Loucy (cell line): Measurements from ENCODE around the gene SLC43A1.

Experiments used
- H2AFZ ChIP-seq: fragments of 200-600 bp; sonication (generic); 2 replicates; pipeline ENCODE4 v1.6.0; 2016; ENCODE audit warnings: antibody characterized with exemption, mild to moderate bottlenecking, low read length, moderate library complexity
- H3F3A ChIP-seq: fragments of 200-600 bp; 2 replicates; pipeline ENCODE4 v1.6.0; 2016; ENCODE audit warnings: antibody characterized with exemption, low read depth, mild to moderate bottlenecking
- H3K27me3 ChIP-seq: fragments of 200-600 bp; sonication (generic); 2 replicates; pipeline ENCODE4 v1.6.1; 2014; ENCODE audit warnings: low read length, mild to moderate bottlenecking; ENCODE audit not compliant: insufficient read depth, poor library complexity, severe bottlenecking
- H3K36me3 ChIP-seq: fragments of 200-600 bp; sonication (generic); 2 replicates; pipeline ENCODE4 v1.6.1; 2016; ENCODE audit warnings: low read length; ENCODE audit not compliant: insufficient read depth
- H3K4me1 ChIP-seq: fragments of 200-600 bp; sonication (generic); 2 replicates; pipeline ENCODE4 v1.5.1; 2014; ENCODE audit warnings: low read length, mild to moderate bottlenecking; ENCODE audit not compliant: insufficient read depth, poor library complexity, severe bottlenecking
- H3K4me2 ChIP-seq: fragments of 200-600 bp; sonication (generic); 2 replicates; pipeline ENCODE4 v1.6.0; 2014; ENCODE audit warnings: antibody characterized with exemption, low read length, low read depth, mild to moderate bottlenecking; ENCODE audit not compliant: poor library complexity, severe bottlenecking
- H3K4me3 ChIP-seq: fragments of 200-600 bp; sonication (generic); 2 replicates; pipeline ENCODE4 v1.5.1; 2014; ENCODE audit warnings: low read length, mild to moderate bottlenecking, mixed read lengths; ENCODE audit not compliant: poor library complexity, severe bottlenecking
- H3K79me2 ChIP-seq: fragments of 200-600 bp; sonication (generic); 2 replicates; pipeline ENCODE4 v1.6.1; 2014; ENCODE audit warnings: low read length; ENCODE audit not compliant: insufficient read depth
- H3K9ac ChIP-seq: fragments of 200-600 bp; sonication (generic); 2 replicates; pipeline ENCODE4 v1.6.0; 2014; ENCODE audit warnings: mild to moderate bottlenecking, low read depth, low read length, moderate library complexity; ENCODE audit not compliant: poor library complexity, severe bottlenecking
- H3K9me2 ChIP-seq: fragments of 200-600 bp; sonication (generic); replicated peaks from 2 replicates; pipeline ENCODE4 v1.6.1; 2016; ENCODE audit warnings: low read depth, low read length, mixed read lengths
- H3K9me3 ChIP-seq: fragments of 200-600 bp; sonication (generic); 2 replicates; pipeline ENCODE4 v1.6.1; 2014; ENCODE audit warnings: mild to moderate bottlenecking, antibody characterized with exemption, low read length, low read depth; ENCODE audit not compliant: insufficient read depth
- H4K20me1 ChIP-seq: fragments of 200-600 bp; sonication (generic); 2 replicates; pipeline ENCODE4 v1.6.0; 2014; ENCODE audit warnings: antibody characterized with exemption, low read length, mild to moderate bottlenecking; ENCODE audit not compliant: insufficient read depth, poor library complexity, severe bottlenecking
- EZH2phosphoT487 ChIP-seq: fragments of 200-600 bp; IDR thresholded peaks from 2 replicates; pipeline ENCODE4 v1.6.1; 2018; ENCODE audit warnings: antibody characterized with exemption, mild to moderate bottlenecking, moderate library complexity, borderline replicate concordance
- TF ChIP-seq, protein P1 (sequence below): fragments of 200-600 bp; sonication (generic); conservative IDR thresholded peaks from 2 replicates; pipeline ENCODE4 v1.5.1; 2014; ENCODE audit warnings: mild to moderate bottlenecking, antibody characterized with exemption, low read length

The SLC43A1 gene

GRCh38 chr11:57530596-57531507 lies 15.3 kb upstream of the SLC43A1 start, which contains the start of gene TIMM10:
TSS of gene TIMM10 (minus strand) at chr11:57530754. CDS start at chr11:57530189, 565 bp downstream.
- H3K4me1 ChIP-seq: peaks cover 34% of the 10 kb centered on the region
- peaks cover 9% of the 10 kb centered on the region; the same call in 1 of the 2 replicates for H3F3A ChIP-seq
- no peaks in the 10 kb centered on the region for H3K9me2 ChIP-seq
- H3K4me3 ChIP-seq: peak within 1 kb of the TSS; percentile 100
- H3K4me2 ChIP-seq: peak within 1 kb of the TSS; percentile 98
- TF ChIP-seq, protein P1, sequence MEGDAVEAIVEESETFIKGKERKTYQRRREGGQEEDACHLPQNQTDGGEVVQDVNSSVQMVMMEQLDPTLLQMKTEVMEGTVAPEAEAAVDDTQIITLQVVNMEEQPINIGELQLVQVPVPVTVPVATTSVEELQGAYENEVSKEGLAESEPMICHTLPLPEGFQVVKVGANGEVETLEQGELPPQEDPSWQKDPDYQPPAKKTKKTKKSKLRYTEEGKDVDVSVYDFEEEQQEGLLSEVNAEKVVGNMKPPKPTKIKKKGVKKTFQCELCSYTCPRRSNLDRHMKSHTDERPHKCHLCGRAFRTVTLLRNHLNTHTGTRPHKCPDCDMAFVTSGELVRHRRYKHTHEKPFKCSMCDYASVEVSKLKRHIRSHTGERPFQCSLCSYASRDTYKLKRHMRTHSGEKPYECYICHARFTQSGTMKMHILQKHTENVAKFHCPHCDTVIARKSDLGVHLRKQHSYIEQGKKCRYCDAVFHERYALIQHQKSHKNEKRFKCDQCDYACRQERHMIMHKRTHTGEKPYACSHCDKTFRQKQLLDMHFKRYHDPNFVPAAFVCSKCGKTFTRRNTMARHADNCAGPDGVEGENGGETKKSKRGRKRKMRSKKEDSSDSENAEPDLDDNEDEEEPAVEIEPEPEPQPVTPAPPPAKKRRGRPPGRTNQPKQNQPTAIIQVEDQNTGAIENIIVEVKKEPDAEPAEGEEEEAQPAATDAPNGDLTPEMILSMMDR: no peak
- TF ChIP-seq EZH2phosphoT487: no peak
- peaks cover 6% of the 10 kb centered on the region for H4K20me1 ChIP-seq
- H2AFZ ChIP-seq: peak within 1 kb of the TSS; percentile 84
- H3K27me3 ChIP-seq: no peaks in the 10 kb centered on the region
- H3K9me3 ChIP-seq: no peaks in the 10 kb centered on the region
- H3K79me2 ChIP-seq: peaks cover 25% of the 10 kb centered on the region
- H3K9ac ChIP-seq: peak within 1 kb of the TSS; percentile 98
- H3K36me3 ChIP-seq: no peaks in the 10 kb centered on the region

- peaks cover 9% of the 10 kb centered on the region; the same call in 1 of the 2 replicates for H3F3A ChIP-seq
- TF ChIP-seq, protein P1: no peak
- no peak for TF ChIP-seq EZH2phosphoT487
- H4K20me1 ChIP-seq: peaks cover 6% of the 10 kb centered on the region
- peak overlapping the region; percentile 98 for H3K9ac ChIP-seq
- H3K36me3 ChIP-seq: no peaks in the 10 kb centered on the region
- no peaks in the 10 kb centered on the region for H3K27me3 ChIP-seq
- H3K4me2 ChIP-seq: peak overlapping the region; percentile 98
- H3K4me1 ChIP-seq: peaks cover 34% of the 10 kb centered on the region
- no peaks in the 10 kb centered on the region for H3K9me3 ChIP-seq
- peak overlapping the region; percentile 66; the same call in 1 of the 2 replicates for H2AFZ ChIP-seq
- no peaks in the 10 kb centered on the region for H3K9me2 ChIP-seq
- peaks cover 25% of the 10 kb centered on the region for H3K79me2 ChIP-seq
- H3K4me3 ChIP-seq: peak overlapping the region; percentile 100
Observed at GRCh38 chr11:57530215-57530595, 14.7 kb upstream of the SLC43A1 start.

DNA sequence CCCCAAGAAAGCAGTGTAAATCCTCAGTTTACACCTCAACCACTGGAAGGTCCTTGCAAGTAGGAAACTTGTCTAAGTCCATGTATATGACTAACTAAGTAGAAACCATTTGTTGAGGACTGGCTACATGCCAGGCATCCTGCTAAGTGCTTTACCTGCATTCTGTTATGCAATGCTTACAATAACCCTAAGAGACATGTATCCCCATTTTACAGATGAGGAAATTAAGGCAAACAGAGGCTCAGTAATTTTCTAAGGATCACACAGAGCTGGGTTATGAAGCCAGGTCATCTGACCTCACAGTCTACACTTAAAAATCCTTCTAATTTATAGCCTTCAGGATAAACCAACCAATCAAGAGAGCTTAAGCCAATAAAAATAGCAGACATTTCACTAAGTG lies 13.5 kb upstream of the SLC43A1 start:
- peak overlapping the region; percentile 98 for H3K9ac ChIP-seq
- peaks cover 9% of the 10 kb centered on the region; the same call in 1 of the 2 replicates for H3F3A ChIP-seq
- no peaks in the 10 kb centered on the region for H3K36me3 ChIP-seq
- H3K9me3 ChIP-seq: no peaks in the 10 kb centered on the region
- TF ChIP-seq, protein P1: no peak
- TF ChIP-seq EZH2phosphoT487: no peak
- peaks cover 25% of the 10 kb centered on the region for H3K79me2 ChIP-seq
- H2AFZ ChIP-seq: no peak overlapping the region
- peak overlapping the region; percentile 100 for H3K4me3 ChIP-seq
- H3K27me3 ChIP-seq: no peaks in the 10 kb centered on the region
- H3K4me1 ChIP-seq: peaks cover 34% of the 10 kb centered on the region
- peak overlapping the region; percentile 98 for H3K4me2 ChIP-seq
- no peaks in the 10 kb centered on the region for H3K9me2 ChIP-seq
- peaks cover 6% of the 10 kb centered on the region for H4K20me1 ChIP-seq
